ENCODE measurements around the gene HNF1B.

Gene HNF1B, protein sequence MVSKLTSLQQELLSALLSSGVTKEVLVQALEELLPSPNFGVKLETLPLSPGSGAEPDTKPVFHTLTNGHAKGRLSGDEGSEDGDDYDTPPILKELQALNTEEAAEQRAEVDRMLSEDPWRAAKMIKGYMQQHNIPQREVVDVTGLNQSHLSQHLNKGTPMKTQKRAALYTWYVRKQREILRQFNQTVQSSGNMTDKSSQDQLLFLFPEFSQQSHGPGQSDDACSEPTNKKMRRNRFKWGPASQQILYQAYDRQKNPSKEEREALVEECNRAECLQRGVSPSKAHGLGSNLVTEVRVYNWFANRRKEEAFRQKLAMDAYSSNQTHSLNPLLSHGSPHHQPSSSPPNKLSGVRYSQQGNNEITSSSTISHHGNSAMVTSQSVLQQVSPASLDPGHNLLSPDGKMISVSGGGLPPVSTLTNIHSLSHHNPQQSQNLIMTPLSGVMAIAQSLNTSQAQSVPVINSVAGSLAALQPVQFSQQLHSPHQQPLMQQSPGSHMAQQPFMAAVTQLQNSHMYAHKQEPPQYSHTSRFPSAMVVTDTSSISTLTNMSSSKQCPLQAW

DNA sequence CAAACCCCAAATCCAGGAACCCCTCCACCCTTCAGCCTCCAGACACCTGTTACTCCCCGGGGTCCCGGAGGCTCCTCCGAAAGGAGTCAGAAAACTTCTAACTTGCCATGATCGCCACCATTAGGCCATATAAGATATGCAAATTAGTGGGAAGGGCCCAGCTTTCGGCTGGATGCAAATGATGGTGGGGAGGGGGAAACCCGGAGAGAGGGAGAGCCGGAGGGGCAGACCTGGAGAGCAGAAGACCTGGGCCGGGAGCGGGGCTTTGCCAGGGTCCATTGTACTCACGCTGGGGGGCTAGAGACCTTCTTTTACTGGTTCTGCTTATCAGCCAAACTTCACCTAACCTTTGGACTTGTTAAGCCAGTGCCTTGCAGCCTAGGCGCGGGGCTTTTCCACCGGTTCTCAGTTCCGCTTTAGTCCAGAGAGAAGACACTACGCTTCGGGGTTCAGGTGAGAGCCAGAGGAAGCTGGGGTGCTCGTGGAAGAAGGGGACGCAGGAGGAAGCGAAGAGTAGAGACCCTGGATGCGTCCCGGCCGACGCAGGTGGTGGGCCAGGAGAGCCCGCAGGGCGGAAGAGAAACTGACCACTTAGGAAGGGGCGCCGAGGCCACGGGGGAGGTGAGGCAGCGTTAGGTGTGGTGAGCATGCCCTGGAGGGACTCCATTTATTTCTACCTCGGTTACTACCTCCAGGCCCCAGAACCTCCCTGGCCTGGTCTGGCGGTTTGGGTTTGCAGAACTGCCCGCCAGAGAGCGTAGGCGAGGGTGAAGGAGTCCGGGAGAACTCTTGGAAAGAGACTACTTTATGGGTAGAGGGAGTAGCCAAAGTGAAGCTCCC lies at the start of gene HNF1B:
HNF1B (minus strand) TSS at position 99 of the 840 bp plus-strand sequence. CDS start 175 bp downstream, outside the sequence.
- DNase-seq (ENCODE audit: extremely low spot score), result peak; percentile 80
- POLR2A ChIA-PET, result interaction anchor here (0.5 kb wide), 1 partner anchor 14 kb away, joined by 8 read pairs; no protein-coding TSS in a partner anchor
- CTCF ChIA-PET, result interaction anchor here (0.5 to 3.5 kb wide), 6 partner anchors 9 to 36 kb away, joined by 3 to 16 read pairs (median 7); no protein-coding TSS in a partner anchor
- TF ChIP-seq, protein P1, sequence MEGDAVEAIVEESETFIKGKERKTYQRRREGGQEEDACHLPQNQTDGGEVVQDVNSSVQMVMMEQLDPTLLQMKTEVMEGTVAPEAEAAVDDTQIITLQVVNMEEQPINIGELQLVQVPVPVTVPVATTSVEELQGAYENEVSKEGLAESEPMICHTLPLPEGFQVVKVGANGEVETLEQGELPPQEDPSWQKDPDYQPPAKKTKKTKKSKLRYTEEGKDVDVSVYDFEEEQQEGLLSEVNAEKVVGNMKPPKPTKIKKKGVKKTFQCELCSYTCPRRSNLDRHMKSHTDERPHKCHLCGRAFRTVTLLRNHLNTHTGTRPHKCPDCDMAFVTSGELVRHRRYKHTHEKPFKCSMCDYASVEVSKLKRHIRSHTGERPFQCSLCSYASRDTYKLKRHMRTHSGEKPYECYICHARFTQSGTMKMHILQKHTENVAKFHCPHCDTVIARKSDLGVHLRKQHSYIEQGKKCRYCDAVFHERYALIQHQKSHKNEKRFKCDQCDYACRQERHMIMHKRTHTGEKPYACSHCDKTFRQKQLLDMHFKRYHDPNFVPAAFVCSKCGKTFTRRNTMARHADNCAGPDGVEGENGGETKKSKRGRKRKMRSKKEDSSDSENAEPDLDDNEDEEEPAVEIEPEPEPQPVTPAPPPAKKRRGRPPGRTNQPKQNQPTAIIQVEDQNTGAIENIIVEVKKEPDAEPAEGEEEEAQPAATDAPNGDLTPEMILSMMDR (IDR thresholded peaks at IDR 0.05; ENCODE audit: control extremely low read depth, extremely low read depth, low read depth, missing control alignments), result no peak

DNA sequence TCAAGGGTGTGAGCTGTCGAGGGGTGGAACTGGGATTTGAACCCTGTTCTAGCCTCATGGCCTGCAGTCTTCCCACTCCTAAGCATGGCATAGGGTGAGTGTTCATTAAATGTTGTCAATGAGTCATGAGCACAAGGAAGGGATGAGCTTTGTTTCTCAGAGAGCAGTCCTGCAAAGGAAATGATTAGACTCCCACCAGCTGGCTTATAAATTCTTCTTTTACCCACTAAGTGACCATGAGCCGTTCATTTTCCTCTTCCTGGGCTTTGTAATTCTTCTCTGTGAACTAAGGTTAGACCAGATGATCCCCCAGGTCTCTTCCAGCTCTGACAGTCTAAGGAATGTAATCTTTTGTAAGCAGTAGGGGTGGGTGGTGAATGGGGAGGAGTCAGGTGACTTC lies 47.9 kb upstream of the HNF1B start:
- no peak for DNase-seq (ENCODE audit: extremely low spot score)
- TF ChIP-seq, protein P1 (IDR thresholded peaks at IDR 0.05; ENCODE audit: control extremely low read depth, extremely low read depth, low read depth, missing control alignments), result no peak
- CTCF ChIA-PET, result interaction anchor here (1.1 to 5.6 kb wide), 21 partner anchors 9 to 419 kb away, joined by 3 to 44 read pairs (median 10); partner anchors contain the start of gene C17orf78
- POLR2A ChIA-PET, result no interaction called here

DNA sequence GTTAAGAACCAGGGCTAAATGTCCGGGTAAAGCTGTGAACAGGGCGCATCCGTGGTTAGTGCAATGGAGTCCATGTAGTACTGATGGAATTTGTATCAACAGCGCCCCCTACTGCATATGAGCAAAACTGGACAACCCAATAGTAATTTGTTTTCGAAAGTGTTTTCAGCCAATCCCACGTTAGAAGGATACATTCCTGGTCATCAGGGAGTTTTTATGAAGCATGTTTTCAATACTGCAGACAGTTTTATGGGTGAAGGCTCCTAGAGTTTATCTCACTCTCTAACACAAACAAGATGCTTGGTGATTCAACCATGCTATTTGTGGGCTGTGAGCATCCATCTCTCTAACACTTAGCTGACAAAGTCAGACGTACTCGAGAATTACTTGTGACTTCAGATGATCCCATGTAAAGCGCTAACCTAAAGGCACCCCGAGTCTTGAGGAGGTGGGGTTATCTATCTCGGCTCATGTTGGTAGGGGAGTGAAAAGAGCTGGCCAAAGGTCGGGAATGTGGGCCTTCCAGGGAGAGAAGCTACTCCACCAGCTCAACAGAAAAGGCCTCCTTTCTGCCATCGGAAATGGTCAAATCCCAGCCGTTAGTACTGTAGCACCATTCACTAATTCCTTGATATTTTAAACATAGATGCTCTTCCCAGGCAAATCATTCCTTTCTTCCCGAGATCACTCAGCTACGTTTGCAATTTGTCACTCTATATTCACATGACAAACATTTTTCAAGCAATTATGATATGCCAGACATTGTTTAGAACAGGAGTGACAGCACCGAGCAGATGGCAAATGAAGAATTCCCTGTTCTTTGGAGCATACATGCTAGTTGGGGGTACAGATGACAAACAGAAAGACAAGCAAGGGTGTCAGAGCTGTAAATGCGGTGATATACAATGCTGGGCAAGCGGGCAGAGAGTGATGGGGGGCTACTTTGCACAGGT lies 46.9 kb upstream of the HNF1B start:
- CTCF ChIA-PET, result interaction anchor here (0.6 to 5.6 kb wide), 37 partner anchors 9 to 427 kb away, joined by 3 to 44 read pairs (median 6); partner anchors contain the start of genes C17orf78 and DDX52
- TF ChIP-seq, protein P1 (IDR thresholded peaks at IDR 0.05; ENCODE audit: control extremely low read depth, extremely low read depth, low read depth, missing control alignments), result peak; percentile 64
- POLR2A ChIA-PET, result no interaction called here
- DNase-seq (ENCODE audit: extremely low spot score), result peak; percentile 73

DNA sequence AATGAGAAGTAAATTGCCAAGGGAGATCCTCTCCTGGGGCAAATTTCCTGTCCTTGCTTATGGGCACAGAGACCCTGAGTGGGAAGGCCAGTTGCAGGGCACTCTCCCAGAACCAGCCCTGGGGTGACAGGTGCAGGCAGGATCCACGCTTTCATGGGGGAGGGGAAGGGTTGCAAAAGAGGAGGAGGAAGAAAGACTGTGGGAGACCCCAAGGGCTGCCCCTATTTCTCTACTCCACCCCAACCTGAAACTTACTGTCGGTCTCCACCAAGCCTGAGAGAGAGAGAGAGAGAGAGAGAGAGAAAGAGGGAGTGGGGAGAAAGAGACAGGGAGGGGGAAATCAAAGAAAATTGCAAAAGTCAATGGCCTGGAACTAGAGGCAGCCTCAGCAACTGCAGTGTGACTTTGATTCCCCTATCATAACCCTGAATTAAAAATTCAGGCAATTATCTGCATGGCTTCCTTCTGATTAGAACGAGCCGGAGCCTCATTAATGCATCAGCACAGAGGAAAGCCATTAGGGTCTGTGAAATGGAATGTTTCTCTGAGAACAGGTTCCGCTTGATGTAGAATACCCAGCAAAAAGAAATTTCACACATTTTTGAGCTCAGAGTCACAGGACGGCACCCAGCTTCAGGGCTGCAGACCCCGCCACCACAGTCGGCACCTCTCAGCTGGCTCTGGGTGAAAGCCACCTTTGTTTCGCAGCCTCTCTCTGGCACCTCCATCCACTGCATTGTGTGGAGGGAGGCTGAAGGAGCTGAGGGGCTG lies 45.1 kb upstream of the HNF1B start:
- no peak for DNase-seq (ENCODE audit: extremely low spot score)
- ChIA-PET CTCF (interaction anchor here (1.1 to 5.6 kb wide), 13 partner anchors 9 to 263 kb away, joined by 3 to 44 read pairs (median 14); no protein-coding TSS in a partner anchor), POLR2A (no interaction called here)
- TF ChIP-seq, protein P1 (IDR thresholded peaks at IDR 0.05; ENCODE audit: control extremely low read depth, extremely low read depth, low read depth, missing control alignments), result no peak

DNA sequence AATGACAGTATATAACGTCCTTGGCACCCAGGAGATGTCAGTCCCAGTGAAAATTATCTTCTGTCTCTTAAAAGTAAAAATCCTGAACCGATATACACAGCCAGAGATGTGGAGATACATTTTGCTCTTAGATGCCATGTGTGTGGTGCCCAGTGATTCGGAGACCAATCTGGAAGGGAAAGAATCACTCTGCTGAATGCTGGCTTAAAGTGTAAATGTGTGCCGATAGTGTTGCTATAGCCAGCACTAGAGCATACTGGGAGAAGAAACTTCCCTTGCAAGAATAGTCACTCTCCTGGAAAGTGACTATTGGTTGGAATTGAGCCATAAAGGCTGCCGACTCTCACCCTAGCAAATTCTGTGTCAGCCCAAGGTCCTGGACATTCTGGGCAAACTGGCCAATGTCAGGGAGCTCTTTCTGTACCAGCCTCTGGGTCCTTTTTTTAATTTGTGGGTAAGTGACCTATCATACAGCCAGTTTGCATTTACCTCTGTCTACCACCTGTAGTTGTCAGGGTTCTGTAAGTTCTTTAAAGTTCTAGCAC lies 44.2 kb upstream of the HNF1B start:
- DNase-seq (ENCODE audit: extremely low spot score), result no peak
- CTCF ChIA-PET, result interaction anchor here (4.1 to 4.6 kb wide), 2 partner anchors 13 to 16 kb away, joined by 41 to 44 read pairs; no protein-coding TSS in a partner anchor
- POLR2A ChIA-PET, result no interaction called here
- TF ChIP-seq, protein P1 (IDR thresholded peaks at IDR 0.05; ENCODE audit: control extremely low read depth, extremely low read depth, low read depth, missing control alignments), result no peak

All from GM10248 (cell line).